GM19372 (cell line): Measurements from ENCODE around the gene GLIS1.

Experiments used
- ATAC-seq: cut with Tn5 transposase; IDR thresholded peaks from one replicate; pipeline ENCODE4 v1.9.1; 2021; ENCODE audit warnings: mild to moderate bottlenecking, low read depth, moderate library complexity; ENCODE audit not compliant: unreplicated experiment

GLIS1 gene

GRCh38 chr1:53507116-53507820, 231.7 kb downstream of the GLIS1 start:
- no peak for ATAC-seq

- ATAC-seq: no peak
Measured at GRCh38 chr1:53506355-53507050, 232.5 kb downstream of the GLIS1 start.

- ATAC-seq: no peak
Measured at GRCh38 chr1:53505891-53506290, 233.1 kb downstream of the GLIS1 start.

GRCh38 chr1:53505401-53505800, 233.6 kb downstream of the GLIS1 start:
- ATAC-seq: no peak

- no peak for ATAC-seq
Measured at GRCh38 chr1:53504901-53505300, 234.1 kb downstream of the GLIS1 start.

- no peak for ATAC-seq
Measured at GRCh38 chr1:53503433-53504217, 235.3 kb downstream of the GLIS1 start.

- ATAC-seq: no peak
Measured at GRCh38 chr1:53502641-53503432, 236.1 kb downstream of the GLIS1 start.

- no peak for ATAC-seq
Measured at GRCh38 chr1:53501065-53502005, 237.6 kb downstream of the GLIS1 start.

- no peak for ATAC-seq
Measured at GRCh38 chr1:53500204-53501064, 238.5 kb downstream of the GLIS1 start.

- ATAC-seq: no peak
Measured at GRCh38 chr1:53499257-53500203, 239.4 kb downstream of the GLIS1 start.

- no peak for ATAC-seq
Measured at GRCh38 chr1:53498555-53499131, 240.3 kb downstream of the GLIS1 start.

GRCh38 chr1:53495633-53496345, 243.2 kb downstream of the GLIS1 start:
- ATAC-seq: no peak

- no peak for ATAC-seq
Measured at GRCh38 chr1:53490351-53490750, 248.6 kb downstream of the GLIS1 start.

- no peak for ATAC-seq
Measured at GRCh38 chr1:53486395-53487026, 252.5 kb downstream of the GLIS1 start.

GRCh38 chr1:53485478-53486394, 253.2 kb downstream of the GLIS1 start:
- ATAC-seq: no peak
